Fibroblast of skin of right biceps (primary cell): Measurements from ENCODE around the gene ABHD4.
"Not testable (repeated sequence)": the region's sequence is repeated elsewhere in the genome, so short reads cannot be mapped to it uniquely, and the experiment has no call there.

Experiments used
- DNase-seq: peaks from one replicate; pipeline ENCODE4 v3.0.0-alpha.2; 2013

ABHD4 gene

DNA sequence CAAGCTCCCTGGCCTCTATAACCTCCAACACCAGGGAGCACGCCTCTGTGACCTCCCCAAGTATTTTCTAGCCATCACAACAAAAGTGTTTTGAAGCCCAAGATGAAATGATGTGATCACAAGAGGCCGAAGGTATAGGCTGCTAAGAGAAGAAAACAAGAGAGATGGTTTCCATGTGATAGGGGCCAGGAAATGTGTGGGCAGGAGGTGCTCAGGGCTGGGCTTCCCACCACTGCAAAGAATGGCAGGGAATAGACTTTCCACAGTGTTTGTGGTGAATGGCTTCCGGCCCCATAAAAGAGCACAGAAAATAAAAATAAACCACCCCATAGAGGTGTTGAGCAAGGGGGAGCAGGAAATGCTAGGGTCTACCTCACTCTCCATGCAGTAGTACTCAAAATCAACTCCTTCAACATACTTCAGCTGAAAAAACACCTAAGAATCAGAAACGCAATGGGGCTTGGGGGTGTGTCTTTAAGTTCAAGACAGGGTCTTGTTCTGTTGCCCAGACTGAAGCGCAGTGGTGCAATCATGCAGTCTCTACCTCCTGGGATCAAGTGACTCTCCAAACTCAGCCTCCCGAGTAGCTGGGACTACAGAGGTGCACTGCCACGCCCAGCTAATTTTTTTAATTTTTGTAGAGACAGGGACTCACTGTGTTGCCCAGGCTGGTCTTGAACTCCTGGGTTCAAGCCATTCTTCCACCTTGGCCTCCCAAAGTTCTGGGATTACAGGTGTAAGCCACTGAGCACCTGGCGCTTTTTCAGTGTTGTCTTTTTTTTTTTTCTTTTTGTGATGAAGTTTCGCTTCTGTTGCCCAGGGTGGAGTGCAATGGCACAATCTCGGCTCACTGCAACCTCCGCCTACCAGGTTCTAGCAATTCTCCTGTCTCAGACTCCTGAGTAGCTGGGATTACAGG, 36.2 kb upstream of the ABHD4 start:
- no peak for DNase-seq

DNA sequence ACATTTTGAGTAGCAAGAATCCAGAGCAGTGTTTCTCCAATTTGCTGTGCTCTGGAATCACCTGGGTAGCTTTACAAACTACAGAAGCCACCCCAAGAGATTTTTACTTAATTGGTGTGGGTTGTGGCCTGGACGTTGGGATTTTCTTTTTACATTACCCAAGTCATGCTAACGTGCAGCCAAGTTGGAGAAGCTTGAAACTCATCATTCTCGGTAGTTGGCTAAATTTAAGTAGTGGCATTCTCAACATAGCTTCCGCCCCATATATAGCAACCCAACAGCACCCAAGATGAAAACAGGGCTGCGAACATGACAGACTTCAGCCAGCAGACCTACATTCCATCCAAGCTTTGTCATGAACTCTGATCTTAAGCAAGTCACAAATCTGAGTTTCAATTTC, 34.1 kb upstream of the ABHD4 start:
- peak; percentile 64 for DNase-seq

DNA sequence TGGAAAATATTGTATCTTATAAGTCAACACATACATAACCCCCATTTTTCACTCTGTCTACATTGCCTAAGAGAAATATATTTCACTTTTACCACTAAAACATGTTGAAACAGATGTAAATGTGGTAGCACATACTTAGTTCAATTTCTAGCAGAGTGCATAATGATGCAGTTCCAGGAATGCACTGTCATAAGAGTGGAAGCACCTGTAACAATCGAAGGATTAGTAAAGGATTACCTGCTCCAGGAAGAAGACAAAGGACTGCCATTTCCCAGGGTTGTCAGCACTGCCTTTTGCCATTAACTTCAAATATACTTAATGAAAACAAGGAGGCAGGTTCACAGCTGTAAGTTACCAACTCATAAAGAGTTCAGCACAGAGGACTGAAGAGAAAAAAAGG, 33.6 kb upstream of the ABHD4 start:
- DNase-seq = no peak

DNA sequence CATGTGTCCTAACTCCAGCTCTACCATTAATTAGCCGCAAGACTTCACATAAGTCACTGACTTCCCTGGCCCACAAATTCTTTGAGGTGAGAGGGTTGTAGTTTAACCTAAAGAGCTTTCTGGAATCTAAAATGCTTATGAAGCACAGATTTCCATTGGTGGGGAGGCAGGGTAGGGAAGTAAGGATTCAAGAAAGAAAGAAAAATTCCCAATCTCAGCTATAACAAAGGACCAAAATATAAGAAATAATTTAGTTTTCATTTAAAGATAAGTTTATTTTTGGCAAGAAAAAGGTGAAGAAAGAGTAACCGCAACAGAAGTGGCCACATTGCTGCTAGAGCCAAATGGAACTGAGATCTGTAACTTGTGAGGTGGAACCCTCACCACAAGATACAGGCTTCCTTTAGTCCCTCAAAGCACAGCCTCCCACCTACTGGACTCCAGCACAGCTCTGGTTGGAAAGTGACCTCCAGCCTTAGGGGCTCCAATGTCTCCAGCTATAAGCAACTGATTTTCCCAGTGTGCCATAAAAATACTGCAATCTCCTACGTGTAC, 32.6 kb upstream of the ABHD4 start:
- DNase-seq = no peak

DNA sequence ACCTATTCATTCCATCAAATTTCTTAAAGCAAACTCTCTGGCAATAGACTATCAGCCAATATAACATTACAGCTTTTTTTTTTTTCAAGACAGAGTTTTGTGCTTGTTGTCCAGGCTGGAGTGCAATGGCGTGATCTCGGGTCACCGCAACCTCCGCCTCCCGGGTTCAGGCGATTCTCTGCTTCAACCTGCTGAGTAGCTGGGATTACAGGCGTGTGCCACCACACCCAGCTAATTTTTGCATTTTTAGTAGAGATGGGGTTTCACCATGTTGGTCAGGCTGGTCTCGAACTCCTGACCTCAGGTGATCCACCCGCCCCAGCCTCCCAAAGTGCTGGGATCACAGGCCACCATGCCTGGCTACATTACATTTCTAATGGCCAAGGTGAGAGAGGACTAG, 31.8 kb upstream of the ABHD4 start:
- DNase-seq = not testable (repeated sequence)

DNA sequence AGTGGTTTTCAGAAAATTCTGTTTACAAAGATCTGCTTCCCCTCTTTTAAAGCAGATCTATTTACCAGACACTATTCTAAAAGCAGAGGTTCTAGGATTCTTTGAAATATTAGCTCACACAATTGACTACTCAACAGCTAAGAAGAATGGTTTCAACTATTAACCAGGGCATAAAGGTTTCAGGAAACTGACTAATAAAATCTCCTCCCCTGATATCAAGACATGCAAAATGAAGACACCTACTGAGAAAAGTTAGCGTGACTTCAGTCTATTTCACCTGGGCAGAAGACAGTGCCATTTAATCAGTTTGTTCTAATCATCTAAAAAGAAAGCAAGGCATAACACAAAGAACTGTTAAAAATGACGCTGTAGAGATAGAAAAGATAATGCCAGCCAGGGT, 31.3 kb upstream of the ABHD4 start:
- no peak for DNase-seq

DNA sequence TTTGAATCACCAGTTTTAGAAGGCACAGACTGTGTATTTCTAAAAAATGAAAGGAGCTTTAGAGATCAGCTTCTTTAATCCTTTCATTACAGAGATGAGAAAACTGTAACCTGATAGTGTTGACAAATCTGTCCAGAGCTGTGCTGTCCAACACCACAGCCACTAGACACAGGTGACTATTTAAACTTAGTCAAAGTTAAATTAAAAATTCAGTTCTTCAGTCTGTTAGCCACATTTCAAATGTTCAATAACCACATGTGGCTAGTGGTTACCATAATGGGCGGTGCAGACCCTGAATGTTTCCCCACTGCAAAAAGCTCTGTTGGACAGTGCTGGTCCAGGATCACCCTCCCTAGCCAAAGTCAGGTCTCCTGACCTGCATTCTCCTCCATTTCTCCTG, 30.7 kb upstream of the ABHD4 start:
- no peak for DNase-seq

DNA sequence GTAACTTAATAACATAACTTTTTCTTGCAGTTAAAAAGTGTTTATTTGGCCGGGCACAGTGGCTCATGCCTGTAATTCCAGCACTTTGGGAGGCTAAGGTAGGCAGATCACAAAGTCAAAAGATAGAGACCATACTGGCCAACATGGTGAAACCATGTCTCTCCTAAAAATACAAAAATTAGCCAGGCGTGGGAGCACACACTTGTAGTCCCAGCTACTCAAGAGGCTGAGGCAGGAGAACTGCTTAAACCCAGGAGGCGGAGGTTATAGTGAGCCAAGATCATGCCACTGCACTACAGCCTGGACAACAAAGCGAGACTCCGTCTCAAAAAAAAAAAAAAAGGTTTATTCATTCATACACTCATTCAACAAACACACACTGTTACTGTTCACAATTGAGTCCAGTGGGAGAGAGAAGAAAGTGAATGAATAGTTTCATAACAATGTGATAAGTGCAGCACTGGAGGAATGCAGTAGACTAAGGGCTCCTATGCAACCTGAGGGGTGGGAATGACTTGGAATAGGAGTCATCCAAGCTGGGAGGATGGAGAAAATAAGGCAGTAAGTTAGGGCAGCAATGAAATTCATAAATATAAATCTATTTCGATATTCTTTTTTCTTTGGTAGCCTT, 28.9 kb upstream of the ABHD4 start:
- DNase-seq = peak; percentile 33

DNA sequence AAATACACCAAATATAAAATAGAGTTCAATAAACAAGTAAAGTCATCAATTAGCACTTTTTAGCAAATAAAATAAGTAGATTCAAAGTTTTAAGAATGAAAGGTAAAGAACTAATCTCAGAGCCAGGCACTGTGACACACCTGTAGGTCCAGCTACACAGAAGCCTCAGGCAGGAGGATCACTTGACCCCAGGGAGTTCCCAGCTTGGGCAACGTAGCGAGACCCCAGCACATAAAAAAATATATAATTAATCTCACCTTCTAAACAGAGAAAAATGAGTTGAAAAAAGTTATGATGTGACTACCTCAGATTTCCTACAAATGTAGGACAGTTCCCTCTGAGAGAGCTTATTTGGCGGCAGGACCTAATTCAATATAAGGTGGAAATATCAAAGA, 28.4 kb upstream of the ABHD4 start:
- DNase-seq = no peak

DNA sequence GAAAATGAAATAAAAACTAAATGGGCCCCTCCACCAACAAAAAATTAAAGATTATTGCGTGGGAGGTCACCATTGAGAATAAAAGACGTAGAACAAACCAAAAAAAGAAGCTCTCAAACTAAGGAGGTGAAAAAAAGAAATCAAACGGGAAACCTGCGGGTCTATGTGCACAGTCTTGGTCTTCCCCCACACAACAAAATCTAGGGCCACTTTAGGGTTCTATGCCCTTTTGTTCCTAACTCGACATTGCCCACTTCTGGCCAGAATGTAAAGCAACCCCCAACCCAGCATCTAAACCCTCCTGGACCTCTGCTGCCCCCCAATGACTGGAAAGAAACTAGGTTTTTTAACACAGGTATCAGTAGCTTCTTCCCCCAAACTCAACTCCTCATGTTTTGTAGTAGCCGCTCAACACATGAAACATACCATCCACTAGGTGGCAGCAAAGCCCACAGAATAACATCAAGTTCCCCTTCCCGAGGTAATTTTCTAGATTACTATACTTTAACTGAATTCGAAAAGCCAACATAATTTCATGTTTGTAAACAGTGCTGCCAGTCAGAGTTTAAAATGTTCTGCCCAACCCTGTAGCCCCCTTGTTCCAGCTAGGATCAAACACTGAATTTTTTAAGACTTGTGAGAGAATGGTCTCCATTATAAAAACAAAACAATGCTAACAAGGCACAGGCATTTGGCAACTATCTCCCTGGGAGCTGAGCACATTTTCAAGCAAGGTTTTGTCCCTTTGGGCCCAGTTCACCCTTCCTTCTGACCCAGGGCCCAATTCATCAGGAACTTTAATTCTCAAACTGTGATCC, 27.8 kb upstream of the ABHD4 start:
- peak; percentile 80 for DNase-seq

DNA sequence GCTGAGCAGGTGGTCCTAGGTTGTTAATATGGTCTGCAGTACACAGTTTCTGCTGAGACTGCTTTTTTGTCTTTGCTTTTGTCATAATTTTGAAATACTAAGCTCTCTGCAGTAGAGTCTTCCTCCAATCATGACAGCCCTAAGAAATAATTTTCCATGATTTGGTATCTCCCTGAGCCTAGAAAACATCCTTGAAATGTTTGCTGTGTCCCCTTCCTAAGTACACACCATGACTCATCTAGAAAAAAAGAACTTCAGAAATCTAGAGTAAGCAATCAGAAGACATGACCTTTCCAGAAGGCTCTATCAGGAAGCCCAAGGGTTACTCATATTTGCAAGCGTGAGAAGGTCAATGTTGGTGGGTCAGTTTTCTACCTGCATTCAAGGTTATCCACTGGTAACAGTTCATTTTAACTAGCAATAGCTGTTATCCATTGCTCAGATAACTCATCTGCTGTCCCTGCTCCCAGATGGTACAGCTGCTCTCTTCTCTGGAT, 25.5 kb upstream of the ABHD4 start:
- DNase-seq = peak; percentile 30

DNA sequence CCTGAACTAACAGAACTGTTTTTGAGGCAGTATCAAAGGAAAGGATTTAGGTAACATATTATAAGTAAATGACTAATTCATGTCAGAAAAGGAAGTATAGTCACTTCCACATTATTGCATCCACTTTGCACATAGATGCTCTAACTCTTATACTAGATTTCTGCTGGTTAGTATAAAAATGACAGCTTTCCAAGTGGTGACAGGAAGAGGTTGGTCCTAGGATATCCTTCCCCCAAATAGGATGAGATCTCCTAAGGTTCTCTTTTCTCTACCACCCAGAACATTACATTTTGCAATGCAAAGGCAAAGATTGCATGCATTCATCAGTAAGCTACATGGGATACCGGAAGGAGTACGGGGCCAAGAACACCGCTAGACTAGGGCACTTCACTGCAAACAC, 24.3 kb upstream of the ABHD4 start:
- no peak for DNase-seq

DNA sequence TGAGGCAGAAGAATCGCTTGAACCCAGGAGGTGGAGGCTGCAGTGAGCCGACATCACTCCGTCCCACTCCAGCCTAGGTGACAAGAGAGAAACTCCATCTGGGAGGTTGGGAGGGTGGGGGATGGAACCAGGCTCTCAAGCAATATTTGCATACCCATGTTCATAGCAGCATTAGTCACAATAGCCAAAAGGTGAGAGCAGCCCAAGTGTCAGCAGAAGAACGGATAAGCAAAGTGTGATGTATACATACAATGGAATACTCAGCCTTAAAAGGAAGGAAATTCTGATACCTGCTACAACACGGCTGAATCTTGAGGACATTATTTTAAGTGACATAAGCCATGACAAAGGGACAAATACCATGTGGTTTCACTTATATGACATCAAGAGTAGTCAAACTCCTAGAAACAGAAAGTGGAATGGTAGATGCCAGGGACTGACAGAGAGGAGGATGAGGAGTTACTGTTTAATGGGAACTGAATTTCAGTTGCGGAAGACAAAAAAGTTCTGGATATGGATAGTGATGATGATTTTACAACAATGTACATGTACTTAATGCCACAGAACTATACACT, 20.7 kb upstream of the ABHD4 start:
- no peak for DNase-seq

DNA sequence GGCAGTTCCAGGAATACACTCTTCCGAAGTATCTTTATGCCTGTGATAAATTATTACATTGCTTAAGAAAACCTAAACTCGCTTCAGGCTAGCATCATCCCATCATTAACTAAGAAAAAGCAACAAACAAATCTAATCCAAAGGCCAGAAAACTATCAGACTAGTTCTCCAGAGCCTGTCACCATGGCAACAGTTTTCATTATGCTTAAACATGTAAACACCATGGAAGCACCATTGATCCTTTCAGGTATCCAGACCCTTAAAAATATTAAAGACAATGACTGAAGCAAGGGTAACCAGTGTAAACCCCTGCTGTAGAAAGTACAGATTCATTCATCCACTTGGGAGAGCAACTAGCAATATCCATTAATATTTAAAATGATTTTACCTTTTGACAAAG, 18.9 kb upstream of the ABHD4 start:
- DNase-seq = no peak

DNA sequence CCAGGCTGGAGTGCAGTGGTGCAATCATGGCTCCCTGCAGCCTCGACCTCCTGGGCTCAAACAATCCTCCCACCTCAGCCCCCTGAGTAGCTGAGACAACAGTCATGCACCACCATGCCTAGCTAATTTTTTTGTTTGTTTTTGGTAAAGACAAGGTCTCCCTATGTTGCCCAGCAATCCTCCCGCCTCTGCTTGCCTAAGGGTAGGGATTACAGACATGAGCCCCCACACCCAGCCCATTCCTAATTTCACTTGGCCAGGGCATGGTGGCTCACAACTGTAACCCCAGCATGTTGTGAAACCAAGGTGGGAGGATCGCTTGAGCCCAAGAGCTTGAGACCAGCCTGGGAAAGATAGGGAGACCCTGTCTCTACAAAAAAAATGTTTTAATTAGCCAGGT, 18.2 kb upstream of the ABHD4 start:
- no peak for DNase-seq

DNA sequence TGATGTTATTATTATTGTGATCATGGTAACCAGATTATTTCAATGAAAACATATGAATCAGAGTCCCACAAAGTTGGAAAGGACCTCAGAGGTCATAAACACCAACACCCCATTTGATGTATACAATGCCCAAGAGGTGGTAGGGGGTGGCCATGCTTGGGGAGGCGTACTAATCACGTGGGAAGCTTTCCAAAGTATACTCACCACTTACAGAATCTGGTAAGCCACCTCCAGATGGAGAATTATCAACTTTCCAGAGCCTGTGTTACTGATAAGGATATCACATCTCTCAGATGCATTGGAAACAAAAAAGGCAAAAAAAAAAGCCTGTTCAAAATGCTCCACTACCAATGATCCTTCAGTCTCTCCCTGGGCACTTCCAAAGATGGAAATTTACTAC, 17.5 kb upstream of the ABHD4 start:
- DNase-seq = no peak

DNA sequence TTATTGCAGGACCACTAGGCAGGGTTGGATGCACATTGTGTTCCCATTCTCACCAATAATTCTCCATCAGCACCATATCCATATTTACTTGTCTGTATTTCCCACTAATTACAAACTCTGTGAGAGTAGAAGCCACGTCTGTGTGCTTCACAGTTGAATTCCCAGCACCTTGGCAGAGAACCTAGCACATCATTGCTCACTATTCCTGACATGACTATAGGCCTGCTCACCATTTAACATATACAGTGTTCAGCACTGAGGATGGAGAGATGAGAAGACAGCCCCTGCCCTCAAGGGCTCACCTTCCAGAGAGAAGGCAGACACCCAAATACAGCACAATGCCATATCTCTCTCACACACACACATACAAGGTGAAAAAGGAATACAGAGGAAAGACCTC, 14.1 kb upstream of the ABHD4 start:
- DNase-seq = no peak

DNA sequence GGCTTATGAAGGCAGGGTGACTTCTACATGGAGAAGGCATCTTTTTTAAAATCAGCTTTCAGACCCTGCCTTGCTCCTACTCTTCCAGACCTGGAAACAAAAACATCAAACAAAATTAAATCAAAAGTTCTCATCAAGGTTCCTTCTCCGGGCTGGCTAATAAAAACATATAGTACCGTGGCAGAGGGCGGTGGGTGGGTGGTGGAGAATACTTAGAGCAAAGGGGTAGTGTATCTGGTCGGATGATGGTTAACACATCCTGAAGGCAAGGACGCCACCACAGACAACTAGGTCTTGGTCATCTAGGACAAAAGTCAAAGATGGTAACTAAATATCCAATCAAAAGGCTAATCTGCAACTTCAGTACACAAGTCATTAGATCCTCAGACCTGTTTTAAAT, 10.9 kb upstream of the ABHD4 start:
- DNase-seq = no peak

DNA sequence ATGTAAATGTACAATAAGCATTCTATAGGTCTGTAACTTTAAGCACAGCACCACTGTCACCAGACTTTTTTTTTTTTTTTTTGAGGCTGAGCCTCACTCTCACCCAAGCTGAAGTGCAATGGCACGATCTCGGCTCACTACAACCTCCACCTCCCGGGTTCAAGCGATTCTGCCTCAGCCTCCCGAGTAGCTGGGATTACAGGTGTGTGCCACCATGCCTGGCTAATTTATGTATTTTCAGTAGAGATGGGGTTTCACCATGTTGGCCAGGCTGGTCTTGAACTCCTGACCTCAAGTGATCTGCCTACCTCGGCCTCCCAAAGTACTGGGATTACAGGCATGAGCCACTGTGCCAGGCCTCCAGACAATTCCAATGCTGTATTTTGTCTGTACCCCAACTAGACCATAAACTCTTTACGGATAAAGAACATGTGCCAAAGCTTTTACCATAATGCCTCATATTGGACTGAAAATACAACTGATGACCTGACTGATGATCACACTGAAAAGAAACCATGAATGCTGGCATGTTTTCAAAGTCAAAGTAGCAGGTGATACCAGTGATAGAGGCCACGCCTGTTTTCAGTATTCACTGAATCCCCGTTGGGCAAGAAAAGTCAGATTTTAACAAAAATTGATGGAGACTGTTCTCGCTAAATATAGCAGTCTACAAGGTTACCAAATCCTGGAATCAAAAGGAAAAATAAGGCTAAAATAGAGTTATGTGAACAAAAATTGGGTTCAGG, 10.2 kb upstream of the ABHD4 start:
- DNase-seq = not testable (repeated sequence)

DNA sequence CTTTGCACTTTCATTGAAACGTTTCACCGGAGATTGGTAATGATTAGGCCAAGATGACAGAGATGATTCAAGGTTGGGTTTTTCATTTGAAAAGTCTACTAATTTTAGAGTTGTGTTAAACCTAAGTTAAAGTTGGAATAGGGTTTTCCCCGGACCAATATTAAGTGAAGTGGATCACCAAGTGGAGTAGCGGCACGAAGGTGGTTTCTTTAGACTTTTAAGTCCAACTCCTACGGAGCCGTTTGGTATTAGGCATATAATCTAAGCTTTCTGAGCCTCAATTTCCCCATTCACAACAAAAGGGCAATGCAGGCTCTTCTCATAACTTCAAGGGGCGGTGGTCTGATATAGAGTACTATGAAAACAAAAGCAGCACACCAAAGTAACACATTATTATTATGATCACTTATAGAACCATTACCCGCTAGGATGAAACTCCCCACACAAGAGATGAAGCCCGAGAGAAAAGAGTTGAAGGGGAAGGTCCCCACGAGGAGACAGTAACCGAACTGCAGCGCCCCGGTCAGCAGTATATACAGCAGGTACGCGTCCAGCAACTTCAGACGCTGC, 9.5 kb upstream of the ABHD4 start:
- no peak for DNase-seq

DNA sequence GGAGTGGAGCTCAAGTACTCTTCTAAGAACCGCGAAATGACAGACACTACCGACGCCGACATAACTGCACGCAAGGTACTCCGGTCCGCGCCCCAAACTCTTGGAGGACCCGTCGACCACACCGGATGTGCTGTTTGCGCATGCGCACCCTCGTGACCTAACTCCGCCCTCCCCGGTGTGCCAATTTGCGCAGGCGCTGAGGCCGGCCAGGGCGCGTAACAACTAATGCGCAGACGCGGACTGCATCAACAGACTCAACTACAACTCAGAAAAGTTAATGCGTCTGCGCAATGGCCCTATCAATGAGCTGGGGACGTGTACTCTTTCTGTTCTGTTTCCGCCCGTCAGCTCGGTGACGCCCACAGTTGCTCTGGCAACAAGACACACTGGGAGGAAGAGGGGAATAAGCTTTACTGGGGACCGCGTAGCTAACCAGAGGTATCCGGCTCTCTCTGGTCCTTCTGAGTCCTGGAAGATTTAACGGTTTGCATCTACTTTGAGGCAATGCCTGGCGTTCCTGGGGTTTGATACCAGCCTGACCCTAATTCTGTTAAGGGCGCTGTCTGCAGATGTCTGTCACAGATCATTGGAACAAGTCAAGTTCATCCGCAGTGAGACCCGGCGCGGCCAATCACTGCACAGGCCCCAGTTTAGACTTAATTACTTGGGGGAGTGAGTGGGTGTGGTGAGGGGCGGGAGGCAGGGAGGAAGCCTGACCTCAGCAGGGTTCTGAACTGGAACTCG, 8.8 kb upstream of the ABHD4 start, which contains the start of gene DAD1:
DAD1 (minus strand) TSS at position 129 of the 744 bp plus-strand sequence; CDS start at position 62, 67 bp downstream.
- peak; percentile 100 for DNase-seq
